ENCODE results near the gene FBXL13.
"Not testable (repeated sequence)": the region's sequence is repeated elsewhere in the genome, so short reads cannot be mapped to it uniquely, and the experiment has no call there.

Gene FBXL13

DNA sequence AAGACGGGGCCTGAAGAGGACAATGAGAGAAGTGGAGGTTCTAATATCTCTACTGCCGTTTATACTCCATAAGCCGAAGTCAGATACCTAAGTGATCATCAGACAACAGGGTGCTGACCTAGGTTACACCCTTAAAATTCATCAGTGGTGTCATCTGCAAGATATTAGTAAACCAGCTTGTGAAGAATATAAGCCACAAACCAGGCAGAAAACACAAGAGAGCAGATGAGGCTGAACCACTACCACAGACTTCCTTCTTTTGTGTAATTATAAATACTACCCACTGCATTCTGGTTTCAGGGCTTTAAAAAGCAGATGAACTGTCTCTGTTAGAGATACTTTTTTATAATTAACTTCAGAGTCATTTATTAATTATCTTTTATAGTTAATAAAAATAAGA lies 230.7 kb downstream of the FBXL13 start:
- DNase-seq = no peak

DNA sequence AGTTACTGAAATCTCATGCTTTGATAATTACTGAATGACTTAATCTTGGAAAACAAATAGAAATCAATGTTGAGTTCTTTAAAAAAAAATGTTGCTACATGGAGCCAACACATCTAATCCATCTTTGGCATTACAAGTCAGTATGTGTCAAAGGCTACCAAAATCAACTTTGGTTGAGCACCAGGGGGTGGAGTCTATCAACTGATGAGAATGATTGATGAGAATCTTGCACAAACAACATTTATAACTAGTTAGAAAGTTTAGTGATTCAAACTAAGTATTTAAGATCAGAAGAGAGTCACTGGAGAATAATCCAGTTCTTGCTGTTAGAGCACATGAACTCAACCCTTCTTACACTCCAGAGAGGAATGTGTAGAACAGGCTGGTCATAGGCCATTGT lies 232.3 kb downstream of the FBXL13 start:
- DNase-seq = no peak

DNA sequence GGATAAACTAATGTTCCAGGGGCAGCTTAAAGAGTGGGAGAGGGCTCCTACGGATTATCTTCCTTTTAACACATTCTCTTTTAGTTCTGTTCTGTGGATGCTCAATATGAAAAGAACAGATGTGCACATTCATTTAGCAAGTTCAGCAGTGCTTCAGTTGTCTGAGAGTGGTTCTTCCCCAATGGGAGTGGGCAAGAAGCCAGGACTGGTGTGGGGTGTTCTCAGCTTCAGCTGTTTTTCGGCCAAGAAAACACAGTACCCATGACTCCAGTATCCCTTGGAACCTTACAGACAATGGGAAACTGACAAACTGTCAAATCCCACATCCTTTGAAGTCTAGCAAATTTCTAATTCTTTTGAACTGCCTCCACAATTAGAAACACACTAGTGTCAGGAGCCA lies 233.3 kb downstream of the FBXL13 start:
- no peak for DNase-seq

DNA sequence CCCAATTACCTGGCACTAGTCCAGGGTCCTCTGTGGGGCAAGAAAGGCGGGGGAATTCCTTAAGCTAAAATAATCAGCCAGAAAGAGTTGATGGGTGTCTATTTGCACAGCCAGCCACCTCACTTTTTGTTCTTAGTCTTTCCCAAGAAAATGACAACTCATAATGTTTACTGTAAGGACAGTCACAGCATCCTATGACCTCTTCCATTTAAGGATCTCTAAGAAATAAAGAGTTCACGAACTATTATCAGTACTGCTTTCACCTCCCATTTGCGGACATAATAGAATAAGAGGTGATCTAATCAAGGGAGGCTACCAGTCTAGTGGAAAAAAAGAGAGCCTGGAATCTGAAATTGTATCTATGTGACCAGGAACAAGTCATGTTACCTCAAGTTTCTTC lies 234.2 kb downstream of the FBXL13 start:
- no peak for DNase-seq

DNA sequence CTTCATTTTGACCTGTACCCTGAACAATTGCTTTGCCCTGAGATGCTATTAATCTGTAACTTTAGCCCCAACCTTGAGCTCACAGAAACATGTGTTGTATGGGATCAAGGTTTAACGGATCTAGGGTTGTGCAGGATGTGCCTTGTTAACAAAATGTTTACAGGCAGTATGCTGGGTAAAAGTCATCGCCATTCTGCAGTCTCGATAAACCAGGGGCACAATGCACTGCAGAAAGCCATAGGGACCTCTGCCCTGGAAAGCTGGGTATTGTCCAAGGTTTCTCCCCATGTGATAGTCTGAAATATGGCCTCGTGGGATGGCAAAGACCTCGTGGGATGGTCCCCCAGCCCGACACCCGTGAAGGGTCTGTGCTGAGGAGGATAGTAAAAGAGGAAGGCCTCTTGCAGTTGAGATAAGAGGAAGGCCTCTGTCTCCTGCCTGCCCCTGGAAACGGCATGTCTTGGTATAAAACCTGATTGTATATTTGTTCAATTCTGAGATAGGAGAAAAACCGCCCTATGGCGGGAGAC lies 236.0 kb downstream of the FBXL13 start:
- not testable (repeated sequence) for DNase-seq

DNA sequence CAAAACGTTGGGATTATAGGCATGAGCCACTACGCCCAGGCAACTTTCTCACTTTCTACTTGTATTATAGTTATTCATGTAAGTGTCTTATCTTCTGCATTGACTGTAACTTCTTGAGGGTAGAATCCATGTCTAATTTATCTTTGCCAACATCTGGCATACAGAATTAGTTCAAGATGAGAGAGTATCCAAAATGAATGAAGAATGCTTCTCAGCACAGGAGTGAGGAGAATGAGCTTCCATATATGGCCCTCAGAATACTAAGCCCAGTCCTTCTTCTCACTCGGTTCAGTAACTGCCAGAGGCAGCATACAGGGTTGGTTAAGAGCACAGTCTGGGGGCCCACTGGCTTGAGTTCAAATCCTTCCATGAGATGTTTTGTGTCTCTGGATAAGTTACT lies 236.8 kb downstream of the FBXL13 start:
- DNase-seq = no peak

DNA sequence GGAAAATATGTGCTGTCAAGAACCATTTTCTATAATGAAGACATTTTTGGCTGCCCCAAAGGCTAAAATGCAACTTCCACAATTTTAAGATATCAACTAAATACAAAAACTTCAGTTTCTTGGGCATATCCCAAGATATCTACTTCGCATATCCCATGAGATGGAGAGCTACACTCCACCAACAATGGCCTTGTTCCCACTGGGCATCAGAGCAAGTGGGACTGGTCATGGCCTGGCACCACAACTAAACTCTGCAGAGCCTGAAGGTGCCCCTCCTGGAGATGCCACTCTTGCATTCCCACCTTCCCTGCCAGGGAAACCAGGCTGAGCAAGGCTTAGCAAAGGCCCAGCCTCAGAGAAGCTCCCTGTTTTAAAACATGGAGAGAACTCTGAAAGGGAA lies 237.6 kb downstream of the FBXL13 start:
- no peak for DNase-seq

DNA sequence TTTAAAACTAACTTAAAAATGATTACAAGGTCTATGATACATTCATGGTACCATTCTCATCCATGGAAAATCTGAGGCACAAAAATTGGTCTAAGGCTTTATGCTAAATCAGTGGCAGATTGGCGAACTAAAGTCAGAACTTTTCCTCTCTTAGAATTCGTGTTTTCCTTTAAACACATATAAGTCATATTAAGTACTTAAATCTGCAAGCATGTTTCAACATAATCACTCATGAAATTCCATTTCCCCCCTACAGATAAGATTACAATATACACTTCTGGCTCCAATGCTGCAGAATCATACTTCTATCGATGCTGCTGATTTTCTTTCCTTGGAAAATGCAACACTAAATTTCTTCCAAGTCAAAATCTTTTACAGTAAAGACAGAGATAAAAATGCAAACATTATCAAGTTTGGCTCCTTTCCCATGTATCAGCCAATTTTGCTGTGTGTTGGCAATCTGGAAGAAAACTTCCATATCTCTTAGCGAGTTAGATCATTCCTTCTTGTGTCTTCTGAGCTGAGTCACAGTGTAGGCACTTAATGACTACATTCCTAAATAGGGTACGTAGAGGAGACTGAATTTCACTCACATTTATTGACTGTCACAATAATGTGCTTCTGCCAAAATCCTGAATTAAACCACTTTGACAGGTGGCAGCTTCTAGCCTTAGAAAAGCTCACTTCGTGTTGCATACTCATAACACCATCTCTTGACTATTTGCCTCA lies 238.2 kb downstream of the FBXL13 start:
- peak; percentile 90 for DNase-seq

DNA sequence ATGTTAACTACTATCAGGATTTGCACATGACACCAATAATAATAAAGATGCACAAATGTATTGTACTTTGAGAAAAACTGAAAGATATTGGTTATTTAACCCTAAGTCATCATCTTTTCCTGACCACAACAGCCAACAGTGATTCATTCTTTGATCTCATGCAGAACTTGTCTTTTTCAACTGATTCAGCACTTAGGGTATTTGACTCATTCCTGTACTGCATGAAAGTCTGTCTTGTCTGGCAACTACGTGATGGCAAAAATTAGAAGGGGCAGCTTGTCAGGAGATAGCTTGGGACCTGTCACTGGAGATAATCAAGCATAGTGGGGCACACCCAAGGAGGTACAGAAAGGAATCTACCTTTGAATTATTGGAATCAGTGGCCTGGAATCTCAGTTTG lies 239.6 kb downstream of the FBXL13 start:
- DNase-seq = peak; percentile 91

DNA sequence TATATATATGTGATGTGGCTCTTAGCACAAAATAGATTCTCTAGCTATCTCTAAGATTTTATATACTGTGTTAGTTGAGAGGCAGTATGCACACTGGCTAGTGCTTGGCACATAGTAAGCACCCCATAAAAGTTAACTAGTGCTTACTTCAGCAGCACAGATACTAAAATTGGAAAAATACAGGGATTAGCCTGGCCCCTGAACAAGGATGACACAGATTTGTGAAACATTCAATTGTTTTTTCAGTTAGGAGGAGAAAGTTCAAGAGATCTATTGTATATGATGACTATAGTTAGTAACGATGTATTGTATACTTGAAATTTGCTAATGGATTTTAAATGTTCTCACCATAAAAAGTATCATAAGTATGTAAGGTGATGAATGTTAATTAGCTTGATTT lies 240.1 kb downstream of the FBXL13 start:
- peak; percentile 17 for DNase-seq

DNA sequence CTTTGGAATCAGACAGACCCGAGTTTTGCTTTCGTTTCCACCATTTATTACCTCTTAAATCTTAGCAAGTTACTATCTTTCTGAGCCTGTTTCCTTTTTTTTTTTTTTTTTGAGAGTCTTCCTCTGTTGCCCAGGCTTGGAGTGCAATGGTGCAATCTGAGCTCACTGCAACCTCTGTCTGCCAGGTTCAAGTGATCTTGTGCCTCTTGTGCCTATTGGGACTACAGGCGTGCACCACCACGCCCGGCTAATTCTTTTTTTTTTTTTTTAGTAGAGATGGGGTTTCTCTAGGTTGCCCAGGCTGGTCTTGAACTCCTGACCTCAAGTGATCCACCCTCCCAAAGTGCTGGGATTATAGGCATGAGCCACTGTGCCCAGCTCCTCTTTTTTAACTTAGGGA lies 241.3 kb downstream of the FBXL13 start:
- no peak for DNase-seq

DNA sequence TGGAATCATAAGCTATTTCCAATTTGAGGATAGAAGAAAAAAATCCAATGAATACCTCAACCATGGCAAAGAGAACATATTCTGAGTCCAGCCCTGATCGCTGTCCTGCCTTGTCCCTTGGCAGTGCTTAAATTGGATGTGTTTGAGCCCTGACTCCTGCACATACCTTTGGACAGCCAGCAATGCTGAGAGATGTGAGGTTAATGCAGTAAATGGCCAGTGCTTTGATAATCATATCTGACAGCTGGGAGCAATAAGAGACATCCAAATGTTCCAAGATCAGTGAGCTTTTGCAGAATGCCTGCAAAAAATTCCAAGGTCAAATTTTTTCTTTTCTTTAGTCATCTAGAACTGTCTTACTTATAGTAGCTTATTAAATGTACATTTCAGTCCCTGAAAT lies 241.9 kb downstream of the FBXL13 start:
- no peak for DNase-seq

DNA sequence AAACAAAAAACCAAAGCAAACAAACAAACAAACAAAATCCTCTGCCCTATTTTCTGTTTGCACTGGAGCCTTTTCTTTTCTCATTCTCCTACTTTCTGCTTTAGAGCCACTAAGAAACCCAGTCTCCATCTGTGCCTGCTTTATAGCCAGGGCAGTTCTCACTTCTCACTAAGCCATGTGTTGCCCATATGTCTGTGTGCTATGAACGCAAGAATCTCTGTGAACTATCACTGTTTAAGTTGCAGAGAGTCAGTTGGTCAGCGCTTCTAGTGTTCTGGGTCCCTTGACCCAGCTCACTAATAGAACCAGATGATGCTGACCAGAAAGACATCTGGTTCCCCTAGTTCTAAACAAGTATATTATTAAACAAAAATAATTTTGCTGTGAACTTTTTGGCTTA lies 244.4 kb downstream of the FBXL13 start:
- DNase-seq = no peak

DNA sequence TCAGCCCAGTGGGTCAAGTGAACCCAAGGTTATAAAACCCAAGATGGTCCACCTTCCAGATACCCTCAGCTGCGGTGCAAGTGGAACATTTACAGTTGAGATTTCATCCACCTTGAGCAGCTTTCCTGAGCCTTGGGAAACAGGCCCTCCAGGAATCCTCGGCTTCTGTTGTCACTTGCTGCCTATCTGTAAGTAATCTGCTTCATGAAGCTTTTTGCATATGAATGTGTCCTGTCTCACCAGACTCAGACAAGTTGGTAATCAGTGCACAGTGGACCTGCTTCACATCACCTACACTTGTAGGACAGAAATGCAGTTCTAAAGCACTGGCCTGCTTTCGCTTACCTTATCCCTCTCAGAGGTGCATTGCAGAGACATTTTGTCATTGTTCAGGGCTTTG lies 245.5 kb downstream of the FBXL13 start:
- DNase-seq = no peak

DNA sequence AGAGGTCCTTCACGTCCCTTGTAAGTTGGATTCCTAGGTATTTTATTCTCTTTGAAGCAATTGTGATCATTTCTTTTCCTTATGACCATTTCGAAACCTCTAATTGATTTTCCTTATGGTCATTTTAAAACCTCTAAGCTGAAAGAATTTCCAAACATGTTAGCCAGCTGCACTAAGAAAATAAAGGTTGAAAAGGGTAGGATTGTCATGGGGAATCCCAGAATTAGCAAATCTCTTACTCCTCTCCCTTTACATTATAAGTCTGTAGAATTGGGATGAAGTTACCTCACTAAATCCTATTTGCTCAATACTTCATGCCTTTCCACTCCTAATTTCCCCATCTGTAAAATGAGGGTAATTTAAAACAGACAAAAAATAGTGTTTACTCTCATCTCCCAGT lies 246.3 kb downstream of the FBXL13 start:
- DNase-seq = no peak

DNA sequence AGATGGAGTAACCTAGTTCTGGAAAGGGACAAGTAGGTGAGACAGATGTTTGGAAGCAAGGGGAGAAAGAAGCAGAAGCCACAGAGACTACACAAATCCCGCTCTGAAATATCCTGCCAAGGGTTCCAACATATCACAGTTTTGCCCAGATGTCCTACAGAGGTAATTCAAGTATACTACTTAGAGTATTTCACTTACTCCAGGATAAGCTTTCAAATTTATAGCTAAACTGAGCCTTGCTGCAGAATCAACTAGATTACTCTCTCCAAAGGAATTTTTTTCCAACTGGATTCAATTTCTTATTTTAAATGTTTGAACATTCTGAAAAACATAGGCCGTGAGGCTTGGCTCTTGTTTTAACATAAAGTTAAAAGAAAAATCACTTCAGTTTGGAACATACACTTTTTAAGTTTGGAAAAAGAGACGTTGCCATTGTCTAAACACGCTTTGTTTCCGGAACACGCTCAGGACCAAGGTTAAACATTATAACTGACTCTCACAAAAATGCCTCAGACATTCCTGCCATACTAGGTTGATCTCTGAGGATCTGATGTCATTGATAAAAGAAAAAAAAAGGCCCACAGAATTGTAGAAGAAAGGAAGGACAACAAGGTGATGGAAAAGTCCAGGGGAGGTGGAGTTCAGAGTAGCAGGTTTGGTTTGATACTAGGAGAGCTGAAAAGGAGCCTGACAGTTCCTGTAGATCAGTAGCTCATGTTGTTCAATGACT lies 251.0 kb downstream of the FBXL13 start:
- no peak for DNase-seq

DNA sequence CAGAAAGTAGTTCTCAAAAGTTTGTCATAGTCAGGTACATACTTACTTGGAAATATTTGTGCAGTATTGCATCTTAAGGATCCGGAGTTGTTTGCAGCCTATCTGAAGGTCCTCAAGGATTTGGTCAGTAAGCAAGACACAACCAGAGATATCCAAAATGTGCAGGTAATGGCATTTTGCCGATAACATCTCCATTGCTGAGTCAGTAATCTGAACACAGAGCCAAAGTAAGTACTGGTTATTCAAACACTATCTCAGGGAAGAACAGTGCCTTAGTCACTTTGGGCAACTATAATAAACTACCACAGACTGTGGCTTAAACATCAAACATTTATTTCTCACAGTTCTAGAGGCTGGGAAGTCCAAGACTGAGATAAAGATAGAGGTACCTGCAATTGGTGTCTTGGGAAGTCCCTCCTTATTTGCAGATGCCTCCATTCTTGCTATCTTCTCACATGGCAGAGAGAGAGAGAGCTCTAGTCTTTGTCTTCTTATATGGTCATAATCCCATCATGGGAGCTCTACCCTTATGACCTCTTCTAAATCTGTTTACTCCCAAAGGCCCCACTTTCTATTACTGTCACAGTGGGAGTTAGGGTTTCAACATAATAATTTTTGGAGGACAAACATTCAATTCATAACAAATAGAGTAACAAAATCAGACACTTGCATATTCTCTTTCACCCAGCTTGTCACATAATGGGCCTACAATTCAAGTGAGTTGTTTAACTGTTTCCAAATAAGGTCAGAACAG lies 252.4 kb downstream of the FBXL13 start:
- no peak for DNase-seq

DNA sequence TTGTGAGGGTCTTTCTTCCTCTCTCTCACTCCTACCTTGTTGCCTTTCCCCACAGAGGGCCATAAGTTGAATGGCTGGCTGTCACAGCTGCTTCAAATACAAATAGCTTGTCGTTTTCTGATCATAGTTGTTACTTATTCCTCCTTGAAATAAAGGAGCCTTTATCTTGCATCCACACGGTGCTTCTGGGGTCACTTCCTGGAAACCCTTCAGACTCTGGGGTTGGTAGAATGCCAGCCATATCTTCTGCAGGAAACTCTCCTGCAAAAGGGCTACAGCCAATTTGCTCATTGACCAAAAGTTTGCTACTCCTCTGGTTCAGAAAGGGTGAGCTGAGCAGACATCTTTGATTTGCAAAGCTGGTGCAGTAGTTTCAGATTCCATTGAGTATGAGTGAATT lies 255.4 kb downstream of the FBXL13 start:
- no peak for DNase-seq

DNA sequence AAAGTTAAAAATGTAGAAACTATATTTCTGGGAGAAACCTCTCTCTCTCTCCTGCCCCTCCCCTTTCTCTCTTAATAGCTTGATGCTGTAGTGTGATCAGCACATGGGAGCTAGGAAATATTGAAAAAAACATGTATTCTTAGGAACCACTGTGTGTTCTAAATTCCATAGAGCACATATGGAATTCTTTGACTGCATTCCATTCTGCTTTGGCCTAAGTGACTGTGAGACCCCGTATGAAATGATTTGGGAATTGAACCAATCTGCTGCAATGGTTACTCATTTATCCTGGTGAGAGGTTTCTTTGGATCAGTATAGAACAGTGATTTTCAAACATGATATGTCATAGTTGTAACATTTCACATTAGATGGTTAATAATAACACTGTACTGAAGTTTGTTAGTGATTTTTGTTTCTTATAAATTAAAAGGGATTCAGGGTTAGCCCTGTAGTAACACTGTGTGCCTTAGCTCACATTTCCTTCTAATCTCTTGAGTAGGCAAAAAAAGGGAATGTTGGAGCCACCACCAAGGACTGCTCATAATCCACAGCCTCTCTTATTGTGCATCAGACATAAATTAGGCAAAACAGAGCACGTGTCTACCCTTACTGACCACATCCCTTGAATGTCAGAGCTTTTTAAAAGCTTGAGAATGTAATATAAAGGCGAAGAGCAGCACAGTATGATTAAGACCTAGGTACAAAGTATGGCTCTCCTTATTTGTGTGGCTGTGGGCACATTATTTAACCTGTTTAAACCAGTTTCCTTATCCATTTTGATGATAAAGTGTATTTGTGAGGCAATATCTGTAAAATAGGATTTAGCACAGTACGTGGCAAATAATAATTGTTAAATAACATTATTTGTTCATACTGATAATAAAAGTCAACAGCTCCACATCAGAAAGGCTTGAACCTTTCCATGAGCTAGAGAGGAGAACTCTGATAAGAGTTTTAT lies 256.7 kb downstream of the FBXL13 start:
- no peak for DNase-seq

DNA sequence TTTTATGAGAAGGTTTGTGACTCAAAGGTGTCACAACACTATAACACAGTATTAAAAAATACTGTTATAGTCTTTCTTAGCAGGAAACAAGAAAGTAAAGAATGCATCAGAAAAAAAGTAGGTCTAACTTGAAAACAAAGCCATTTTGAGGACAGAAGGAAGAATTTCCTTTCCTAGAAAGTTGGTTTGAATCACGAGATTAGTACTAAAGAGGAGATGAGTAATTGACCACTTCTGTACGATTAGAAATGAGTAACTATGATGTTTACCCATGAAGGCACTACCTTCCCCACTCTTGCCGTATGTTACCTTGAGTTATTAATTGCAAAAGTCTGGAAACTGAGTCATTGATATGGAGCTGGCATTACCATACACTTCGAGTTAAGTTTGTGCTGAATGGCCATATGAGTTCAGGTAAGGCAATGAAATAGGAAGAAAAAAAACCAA lies 260.5 kb downstream of the FBXL13 start:
- DNase-seq = peak; percentile 84

DNA sequence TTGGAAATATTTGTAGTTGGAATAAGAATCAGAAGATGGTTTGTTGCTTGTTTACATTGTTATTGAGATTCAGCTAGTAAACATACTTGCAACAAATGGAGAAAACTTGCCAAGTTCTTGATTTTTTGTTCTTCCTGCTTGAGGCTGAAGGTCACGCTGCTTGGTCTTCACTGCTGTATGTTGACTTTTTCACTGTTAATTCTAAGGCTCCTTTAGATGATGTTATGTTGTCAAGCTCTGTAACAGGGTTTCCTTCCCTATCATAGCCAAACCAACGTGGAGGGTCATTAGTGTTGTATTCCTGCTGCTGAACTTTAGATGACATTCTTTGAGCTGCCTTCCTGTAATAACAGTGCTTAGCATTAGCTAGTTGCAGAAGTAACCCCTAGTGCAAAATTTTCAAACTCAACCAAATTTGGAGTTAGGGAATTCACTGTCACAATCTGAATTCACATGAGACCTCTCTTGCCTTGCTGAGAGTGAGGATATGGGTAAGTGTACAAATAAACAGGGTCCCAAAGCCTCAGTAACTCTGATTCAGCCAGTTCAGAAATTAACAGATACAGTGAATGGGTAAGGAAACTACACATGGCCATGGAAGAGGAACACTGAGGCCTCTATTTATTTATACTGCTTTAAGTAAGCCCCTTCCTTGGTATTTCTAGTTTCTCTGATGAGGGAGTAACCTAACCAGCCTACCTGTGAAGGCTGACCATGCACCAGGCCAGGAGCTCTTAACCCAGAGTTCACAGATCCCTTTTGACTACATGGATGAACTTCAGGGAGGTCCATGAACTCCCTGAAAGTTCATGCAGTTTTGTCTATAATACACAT lies 261.2 kb downstream of the FBXL13 start:
- no peak for DNase-seq
